IMR-90 (cell line): ENCODE data around the gene CAMK2G. TPM values are rescaled to one million over a fixed set of nuclear protein-coding genes. Genes with fewer than 3 reads are reported as not detected.

Experiments used
- ATAC-seq: fragments of 200-7000 bp; cut with Tn5 transposase; 2 replicates; pipeline ENCODE4 v1.9.1; 2020; ENCODE audit warnings: low read depth, mild to moderate bottlenecking, moderate library complexity
- BruUV-seq: library from RNA; stranded (reverse); fragments of 400-500 nt; replicated peaks from 2 replicates; lab custom pipeline; 2021; lab: Mats Ljungman, UMichigan
- CTCF ChIA-PET: fragments of 300-600 bp; formaldehyde crosslinking; extraction: SDS; loops from one replicate; lab custom pipeline; 2021; ENCODE audit warnings: antibody characterized with exemption; lab: Yijun Ruan, JAX
- POLR2A ChIA-PET: fragments of 300-600 bp; sonication (Branson Sonifier 250); formaldehyde crosslinking; loops from one replicate; lab custom pipeline; 2022; ENCODE audit warnings: antibody characterized with exemption; ENCODE audit not compliant: unreplicated experiment; lab: Charles Lee
- DNase-seq: peaks from one replicate; pipeline ENCODE4 v3.0.0; 2013
- H2AFZ ChIP-seq: replicated peaks from 2 replicates; pipeline ENCODE3; 2013; ENCODE audit warnings: low read length, mild to moderate bottlenecking; ENCODE audit not compliant: poor library complexity
- H2AK5ac ChIP-seq: 2 replicates; pipeline ENCODE4 v1.6.1; 2013; ENCODE audit warnings: low read depth, low read length, inconsistent platforms
- H2AK9ac ChIP-seq: replicated peaks from 2 replicates; pipeline ENCODE3; 2013; ENCODE audit warnings: mild to moderate bottlenecking, low read depth, low read length, moderate library complexity; ENCODE audit not compliant: poor library complexity
- H2BK120ac ChIP-seq: 2 replicates; pipeline ENCODE4 v1.6.1; 2013; ENCODE audit warnings: low read depth, low read length, inconsistent platforms
- H2BK15ac ChIP-seq: 3 replicates; pipeline ENCODE4 v1.6.1; 2013; ENCODE audit warnings: low read depth, low read length, inconsistent platforms
- H2BK20ac ChIP-seq: 2 replicates; pipeline ENCODE4 v1.6.1; 2013; ENCODE audit warnings: low read depth, mild to moderate bottlenecking, inconsistent platforms, low read length, moderate library complexity
- H2BK5ac ChIP-seq: 2 replicates; pipeline ENCODE4 v1.6.1; 2013; ENCODE audit warnings: mild to moderate bottlenecking, low read depth, low read length, inconsistent platforms; ENCODE audit not compliant: poor library complexity, severe bottlenecking
- H3K14ac ChIP-seq: replicated peaks from 2 replicates; pipeline ENCODE4 v1.6.1; 2013; ENCODE audit warnings: low read depth, low read length, inconsistent platforms
- H3K18ac ChIP-seq: 2 replicates; pipeline ENCODE4 v1.6.1; 2013; ENCODE audit warnings: low read depth, low read length, control low read depth
- H3K23ac ChIP-seq: 2 replicates; pipeline ENCODE4 v1.6.1; 2013; ENCODE audit warnings: low read depth, low read length, inconsistent platforms
- H3K27ac ChIP-seq: 2 replicates; pipeline ENCODE4 v1.5.1; 2013; ENCODE audit warnings: mild to moderate bottlenecking, control low read depth, low read length; ENCODE audit not compliant: insufficient read depth
- H3K27me3 ChIP-seq: 2 replicates; pipeline ENCODE4 v1.6.1; 2013; ENCODE audit warnings: low read length; ENCODE audit not compliant: control insufficient read depth, insufficient read depth
- H3K36me3 ChIP-seq: 2 replicates; pipeline ENCODE4 v1.6.1; 2013; ENCODE audit warnings: low read length, mixed read lengths; ENCODE audit not compliant: control insufficient read depth, insufficient read depth
- H3K4ac ChIP-seq: 2 replicates; pipeline ENCODE4 v1.6.1; 2013; ENCODE audit warnings: low read depth, low read length, inconsistent platforms
- H3K4me1 ChIP-seq: 2 replicates; pipeline ENCODE4 v1.6.1; 2013; ENCODE audit warnings: low read length, mixed read lengths; ENCODE audit not compliant: control insufficient read depth, insufficient read depth
- H3K4me2 ChIP-seq: 2 replicates; pipeline ENCODE4 v1.6.1; 2013; ENCODE audit warnings: low read depth, mild to moderate bottlenecking, control low read depth, low read length, moderate library complexity
- H3K4me3 ChIP-seq: 2 replicates; pipeline ENCODE4 v1.5.1; 2013; ENCODE audit warnings: low read depth, mild to moderate bottlenecking, control low read depth, low read length, moderate library complexity; ENCODE audit not compliant: insufficient read depth
- H3K56ac ChIP-seq: 2 replicates; pipeline ENCODE4 v1.6.1; 2013; ENCODE audit warnings: low read length, inconsistent platforms; ENCODE audit not compliant: insufficient read depth; ENCODE audit errors: extremely low read depth
- H3K79me1 ChIP-seq, 2 experiments: 2 replicates each; pipeline ENCODE4 v1.6.1; 2013; ENCODE audit warnings: low read length in 2 of 2, inconsistent platforms in 1 of 2, low read depth in 1 of 2
- H3K9ac ChIP-seq: 2 replicates; pipeline ENCODE4 v1.6.1; 2013; ENCODE audit warnings: low read depth, low read length, control low read depth
- H3K9me1 ChIP-seq: 2 replicates; pipeline ENCODE4 v1.6.1; 2013; ENCODE audit warnings: low read length, inconsistent platforms; ENCODE audit not compliant: insufficient read depth
- H3K9me3 ChIP-seq: 2 replicates; pipeline ENCODE4 v1.6.1; 2013; ENCODE audit warnings: low read length; ENCODE audit not compliant: control insufficient read depth, insufficient read depth
- H4K20me1 ChIP-seq: 2 replicates; pipeline ENCODE4 v1.6.1; 2013; ENCODE audit warnings: low read length, inconsistent platforms; ENCODE audit not compliant: insufficient read depth
- H4K5ac ChIP-seq: 2 replicates; pipeline ENCODE4 v1.6.1; 2013; ENCODE audit warnings: mild to moderate bottlenecking, low read depth, low read length, control low read depth
- H4K8ac ChIP-seq, 2 experiments: 2 replicates each; pipeline ENCODE4 v1.6.1; 2013; ENCODE audit warnings: low read depth in 2 of 2, low read length in 2 of 2, control low read depth in 1 of 2, inconsistent platforms in 1 of 2
- H4K91ac ChIP-seq: 2 replicates; pipeline ENCODE4 v1.6.1; 2013; ENCODE audit warnings: low read depth, low read length, inconsistent platforms; ENCODE audit not compliant: insufficient read depth
- CEBPB ChIP-seq: IDR thresholded peaks from 2 replicates; pipeline ENCODE4 v1.6.1; 2012; ENCODE audit warnings: low read depth, low read length, improper control_type of control experiment
- CTCF ChIP-seq: conservative IDR thresholded peaks from 2 replicates; pipeline ENCODE4 v1.5.1; 2012; ENCODE audit warnings: mild to moderate bottlenecking, low read depth, low read length, improper control_type of control experiment
- ELK1 ChIP-seq: fragments of 150-350 bp; IDR thresholded peaks from 2 replicates; pipeline ENCODE4 v1.6.1; 2016; ENCODE audit warnings: low read depth, mild to moderate bottlenecking, low read length, moderate library complexity, borderline replicate concordance
- FOS ChIP-seq: fragments of 150-350 bp; IDR thresholded peaks from 2 replicates; pipeline ENCODE4 v1.6.1; 2016; ENCODE audit warnings: low read depth, low read length
- MXI1 ChIP-seq: IDR thresholded peaks from 2 replicates; pipeline ENCODE4 v1.6.1; 2012; ENCODE audit warnings: low read depth, mild to moderate bottlenecking, low read length, moderate library complexity, borderline replicate concordance
- POLR2A ChIP-seq: IDR thresholded peaks from 2 replicates; pipeline ENCODE4 v1.6.1; 2012; ENCODE audit warnings: mild to moderate bottlenecking, low read depth, low read length
- RAD21 ChIP-seq: IDR thresholded peaks from 2 replicates; pipeline ENCODE4 v1.6.1; 2012; ENCODE audit warnings: low read length, improper control_type of control experiment
- RCOR1 ChIP-seq: IDR thresholded peaks from 2 replicates; pipeline ENCODE4 v1.6.1; 2012; ENCODE audit warnings: mild to moderate bottlenecking, low read length, improper control_type of control experiment; ENCODE audit not compliant: insufficient replicate concordance
- SMC3 ChIP-seq: fragments of 150-350 bp; IDR thresholded peaks from 2 replicates; pipeline ENCODE4 v1.6.1; 2016; ENCODE audit warnings: low read depth, mild to moderate bottlenecking, antibody characterized with exemption, low read length, moderate library complexity
- USF2 ChIP-seq: fragments of 150-350 bp; IDR thresholded peaks from 2 replicates; pipeline ENCODE4 v1.6.1; 2017; ENCODE audit warnings: mild to moderate bottlenecking, antibody characterized with exemption, low read length, low read depth
- WGBS, 2 experiments: methylation state at CpG; one replicate each; pipeline versions ENCODE4 v1.1.5 to v1.1.7; 2013; ENCODE audit warnings: missing lambda C conversion rate in 2 of 2; ENCODE audit not compliant: insufficient read length in 1 of 2; ENCODE audit errors: extremely low coverage in 2 of 2; 5-methylcytosine and 5-hydroxymethylcytosine counted together
- dilution Hi-C: fragments of 300-500 bp; cut with HindIII; formaldehyde crosslinking; loops from one replicate; pipeline ENCODE4 v1.14.3; 2018; ENCODE audit warnings: low sequenced_read_pairs; ENCODE audit not compliant: unreplicated experiment
- in situ Hi-C: fragments of 300-500 bp; cut with MboI; formaldehyde crosslinking; loops from 3 replicates; pipeline ENCODE4 v1.14.3; 2019; ENCODE audit warnings: low sequenced_read_pairs, inconsistent platforms, mixed read lengths
- intact Hi-C: fragments of 100-400 bp; cut with micrococcal nuclease; formaldehyde crosslinking; loops from 2 replicates; pipeline ENCODE4 v1.10.0; 2022
- polyA plus RNA-seq, 3 experiments: library from polyadenylated mRNA; depleted of rRNA; stranded (reverse); fragments of >200 nt; gene quantifications; 2 replicates each; pipeline ENCODE4 v1.2.3, GENCODE V29; 2012; ENCODE audit warnings: low replicate concordance in 1 of 3
- total RNA-seq: library from RNA; depleted of rRNA; stranded (reverse); fragments of >200 nt; gene quantifications from 2 replicates; pipeline ENCODE4 v1.2.3, GENCODE V29; 2012

The CAMK2G gene
- total and polyA plus RNA-seq, 2 of the 4 experiments (the other 2 are of a cell fraction) = 20.4 to 25.4 TPM

- Histone ChIP-seq H3K4me2 (no peak overlapping the region), H2AK5ac (no peak overlapping the region), H2BK20ac (no peak overlapping the region), H3K79me1 (peaks cover 15 to 42% of the 10 kb centered on the region in 2 experiments), H3K4ac (no peak overlapping the region), H3K56ac (no peak overlapping the region), H3K14ac (no peak overlapping the region), H3K4me3 (no peak overlapping the region), H2BK5ac (no peak overlapping the region), H3K23ac (no peak overlapping the region), H3K9me3 (no peaks in the 10 kb centered on the region), H4K91ac (no peak overlapping the region), H2AFZ (no peak overlapping the region), H3K9me1 (0 out of 2 replicates have a peak, but pooled peaks cover 6% of the 10 kb centered on the region), H4K8ac (no peak overlapping the region), H3K27ac (no peak overlapping the region), H3K36me3 (peaks cover 29% of the 10 kb centered on the region), H4K20me1 (0 out of 2 replicates have a peak, but pooled peaks cover 18% of the 10 kb centered on the region), H2BK15ac (no peak overlapping the region), H3K4me1 (peaks cover 4% of the 10 kb centered on the region), H3K27me3 (no peaks in the 10 kb centered on the region), H2BK120ac (no peak overlapping the region), H4K5ac (no peak overlapping the region), H2AK9ac (no peak overlapping the region), H3K9ac (no peak overlapping the region), H3K18ac (no peak overlapping the region)
- ATAC-seq = no peak
- DNase-seq = no peak
- 78% methylated on average over 5 of the region's 5 CpGs; no CpG with 5 or more reads in 1 of the 2 experiments for WGBS, 2 experiments
- ChIA-PET POLR2A (no interaction called here), CTCF (no interaction called here)
- dilution Hi-C loops (no loop called here), intact Hi-C loops (no loop called here), in situ Hi-C loops (no loop called here)
- no peak for TF ChIP-seq FOS
- TF ChIP-seq USF2 = no peak
- TF ChIP-seq RCOR1 = no peak
- no peak for TF ChIP-seq CEBPB
- no peak for TF ChIP-seq CTCF
- TF ChIP-seq ELK1 = no peak
- TF ChIP-seq POLR2A = no peak
- no peak for TF ChIP-seq MXI1
- no peak for TF ChIP-seq RAD21
- TF ChIP-seq SMC3 = no peak
- BruUV-seq = no TSS peak
Measured at GRCh38 chr10:73854310-73854709, 20.0 kb downstream of the CAMK2G start.
